Measurements from ENCODE around the gene UBE2N.

The UBE2N gene

GRCh38 chr12:93356214-93356613, 85.5 kb downstream of the UBE2N start:
- DNase-seq (ENCODE audit: low read depth) = no peak
- no peak overlapping the region for H3K4me3 ChIP-seq (ENCODE audit: low read length)
- TF ChIP-seq CTCF (conservative IDR thresholded peaks at IDR 0.05; ENCODE audit: low read length) = no peak
